H1 (cell line): ENCODE measurements around the gene RAB29. TPM values are rescaled to one million over a fixed set of nuclear protein-coding genes. Genes with fewer than 3 reads are reported as not detected.

ENCODE experiments used
- CTCF ChIA-PET: fragments of 300-600 bp; sonication (Branson Sonifier 250); formaldehyde crosslinking; loops from one replicate; lab custom pipeline; 2021; ENCODE audit not compliant: partially characterized antibody; lab: Charles Lee
- POLR2A ChIA-PET: fragments of 300-600 bp; sonication (Branson Sonifier 250); formaldehyde crosslinking; loops from one replicate; lab custom pipeline; 2021; ENCODE audit warnings: inconsistent platforms; ENCODE audit not compliant: partially characterized antibody; lab: Charles Lee
- DNase-seq, 2 experiments: peaks; one replicate each; pipeline versions ENCODE4 v3.0.0 to v3.0.0-alpha.2; 2010 to 2022; ENCODE audit warnings: low spot score in 2 of 2, low read depth in 1 of 2, mixed read lengths in 1 of 2
- FAIRE-seq: peaks from 2 replicates; lab custom pipeline; 2011; peaks lifted over from hg19 to GRCh38; lab: Jason Lieb, UNC
- H2AFZ ChIP-seq: 2 replicates; pipeline ENCODE4 v1.8.1; 2012; ENCODE audit warnings: low read length, inconsistent platforms
- H2AK5ac ChIP-seq: 2 replicates; pipeline ENCODE4 v1.6.1; 2013; ENCODE audit warnings: low read depth, low read length
- H2BK120ac ChIP-seq: replicated peaks from 2 replicates; pipeline ENCODE3; 2013; ENCODE audit warnings: low read depth, low read length, inconsistent platforms
- H2BK12ac ChIP-seq: 2 replicates; pipeline ENCODE4 v1.6.1; 2013; ENCODE audit warnings: low read depth, low read length
- H2BK15ac ChIP-seq: 2 replicates; pipeline ENCODE4 v1.6.1; 2013; ENCODE audit warnings: low read length
- H2BK20ac ChIP-seq: 2 replicates; pipeline ENCODE4 v1.6.1; 2013; ENCODE audit warnings: low read length
- H2BK5ac ChIP-seq: 2 replicates; pipeline ENCODE4 v1.6.1; 2013; ENCODE audit warnings: low read depth, low read length
- H3K14ac ChIP-seq: 2 replicates; pipeline ENCODE4 v1.6.1; 2013; ENCODE audit warnings: inconsistent platforms; ENCODE audit not compliant: insufficient read length
- H3K18ac ChIP-seq: 2 replicates; pipeline ENCODE4 v1.6.1; 2013; ENCODE audit warnings: low read length; ENCODE audit errors: extremely low read depth
- H3K23ac ChIP-seq: 2 replicates; pipeline ENCODE4 v1.6.1; 2013; ENCODE audit warnings: inconsistent platforms; ENCODE audit not compliant: insufficient read length
- H3K23me2 ChIP-seq: 2 replicates; pipeline ENCODE4 v1.6.1; 2013; ENCODE audit warnings: low read depth, low read length
- H3K27ac ChIP-seq: 2 replicates; pipeline ENCODE4 v1.6.1; 2011; ENCODE audit warnings: low read depth, low read length, inconsistent platforms
- H3K27me3 ChIP-seq, 4 experiments: replicated peaks in 1 of 4; 1 replicate in 1 of 4; 2 replicates in 3 of 4; pipeline versions ENCODE4 v1.6.1 to v1.8.1; 2011 to 2013; ENCODE audit warnings: low read length in 3 of 4, mild to moderate bottlenecking in 3 of 4, inconsistent platforms in 2 of 4, mixed read lengths in 2 of 4, moderate library complexity in 1 of 4; ENCODE audit not compliant: control insufficient read depth in 3 of 4, insufficient read depth in 3 of 4; ENCODE audit errors: extremely low read depth in 1 of 4
- H3K36me3 ChIP-seq, 4 experiments: 2 replicates each; pipeline versions ENCODE4 v1.6.1 to v1.8.1; 2011 to 2013; ENCODE audit warnings: mild to moderate bottlenecking in 4 of 4, low read length in 3 of 4, moderate library complexity in 2 of 4, control low read depth in 1 of 4, inconsistent platforms in 1 of 4; ENCODE audit not compliant: insufficient read depth in 4 of 4, control insufficient read depth in 2 of 4
- H3K4ac ChIP-seq: replicated peaks from 2 replicates; pipeline ENCODE3; 2013; ENCODE audit warnings: low read length, low read depth, mixed read lengths, inconsistent platforms; ENCODE audit not compliant: insufficient read length
- H3K4me1 ChIP-seq, 4 experiments: replicated peaks in 1 of 4; 1 replicate in 1 of 4; 2 replicates in 3 of 4; pipeline versions ENCODE4 v1.6.1 to v1.8.1; 2011 to 2013; ENCODE audit warnings: low read length in 3 of 4, inconsistent platforms in 2 of 4, mixed read lengths in 1 of 4; ENCODE audit not compliant: insufficient read depth in 4 of 4, control insufficient read depth in 3 of 4
- H3K4me2 ChIP-seq, 2 experiments: 2 replicates each; pipeline versions ENCODE4 v1.6.1 to v1.8.1; 2011 to 2013; ENCODE audit warnings: low read depth in 2 of 2, low read length in 2 of 2, control low read depth in 1 of 2, inconsistent platforms in 1 of 2, mild to moderate bottlenecking in 1 of 2; ENCODE audit not compliant: insufficient read depth in 1 of 2
- H3K4me3 ChIP-seq, 4 experiments: fragments of 200-600, 300-600 bp in 1 of 4; sonication (generic), shearing (Covaris generic), sonication (Bioruptor Twin) in 1 of 4; 2 replicates each; pipeline versions ENCODE4 v1.5.1 to v1.8.1; 2011 to 2016; ENCODE audit warnings: low read length in 4 of 4, low read depth in 3 of 4, control low read depth in 2 of 4, inconsistent platforms in 2 of 4, mild to moderate bottlenecking in 2 of 4, mixed read lengths in 1 of 4, moderate library complexity in 1 of 4; ENCODE audit not compliant: insufficient read depth in 2 of 4; ENCODE audit errors: extremely low read depth in 1 of 4
- H3K56ac ChIP-seq: replicated peaks from 2 replicates; pipeline ENCODE3; 2013; ENCODE audit warnings: low read depth, mild to moderate bottlenecking, mixed read lengths, low read length, inconsistent platforms; ENCODE audit not compliant: insufficient read length
- H3K79me1 ChIP-seq: 2 replicates; pipeline ENCODE4 v1.6.1; 2013; ENCODE audit warnings: low read depth, low read length, control low read depth
- H3K79me2 ChIP-seq, 2 experiments: 2 replicates each; pipeline versions ENCODE4 v1.6.1 to v1.8.1; 2012 to 2013; ENCODE audit warnings: low read length in 2 of 2, mild to moderate bottlenecking in 2 of 2, inconsistent platforms in 1 of 2; ENCODE audit not compliant: insufficient read depth in 2 of 2, control insufficient read depth in 1 of 2
- H3K9ac ChIP-seq, 4 experiments: replicated peaks in 1 of 4; 1 replicate in 1 of 4; 2 replicates in 3 of 4; pipeline versions ENCODE4 v1.6.1 to v1.8.1; 2011 to 2013; ENCODE audit warnings: low read depth in 3 of 4, low read length in 3 of 4, control low read depth in 2 of 4, mild to moderate bottlenecking in 2 of 4, moderate library complexity in 2 of 4, inconsistent platforms in 1 of 4; ENCODE audit errors: extremely low read depth in 1 of 4
- H3K9me3 ChIP-seq, 2 experiments: 2 replicates each; pipeline versions ENCODE4 v1.6.1 to v1.8.1; 2012 to 2013; ENCODE audit warnings: mild to moderate bottlenecking in 2 of 2, moderate library complexity in 2 of 2, control low read depth in 1 of 2, inconsistent platforms in 1 of 2, low read depth in 1 of 2, low read length in 1 of 2, mixed read lengths in 1 of 2; ENCODE audit not compliant: insufficient read depth in 2 of 2
- H4K20me1 ChIP-seq, 2 experiments: replicated peaks in 1 of 2; 2 replicates each; pipeline versions ENCODE3 to v1.8.1; 2011 to 2013; ENCODE audit warnings: inconsistent platforms in 2 of 2, low read length in 2 of 2, mild to moderate bottlenecking in 1 of 2; ENCODE audit not compliant: insufficient read depth in 2 of 2, control insufficient read depth in 1 of 2
- H4K5ac ChIP-seq: 2 replicates; pipeline ENCODE4 v1.6.1; 2013; ENCODE audit warnings: low read length, low read depth, mixed read lengths, inconsistent platforms; ENCODE audit not compliant: insufficient read length
- H4K8ac ChIP-seq: 2 replicates; pipeline ENCODE4 v1.8.0; 2013; ENCODE audit warnings: mild to moderate bottlenecking, moderate library complexity, low read length, inconsistent platforms; ENCODE audit not compliant: insufficient read depth; ENCODE audit errors: extremely low read depth
- H4K91ac ChIP-seq: replicated peaks from 2 replicates; pipeline ENCODE3; 2013; ENCODE audit warnings: low read length, mixed read lengths, inconsistent platforms; ENCODE audit not compliant: insufficient read length
- RNF2 ChIP-seq: fragments of 200-900, 300-1000 bp; sonication (generic); IDR thresholded peaks from 2 replicates; pipeline ENCODE4 v1.7.1; 2016; ENCODE audit warnings: borderline replicate concordance, low read depth, mild to moderate bottlenecking, antibody characterized with exemption, low read length; ENCODE audit not compliant: poor library complexity, severe bottlenecking; ENCODE audit errors: missing control alignments
- WGBS, 2 experiments: shearing (Covaris generic) in 1 of 2; methylation state at CpG; one replicate each; pipeline versions ENCODE4 v1.1.6 to v1.1.7; 2013 to 2015; ENCODE audit warnings: low lambda C conversion rate in 2 of 2, mixed read lengths in 2 of 2, inconsistent platforms in 1 of 2, low coverage in 1 of 2, missing lambda C conversion rate in 1 of 2; ENCODE audit not compliant: insufficient replicate concordance in 2 of 2, insufficient coverage in 1 of 2, insufficient read length in 1 of 2; ENCODE audit errors: extremely low coverage in 1 of 2, missing lambda C conversion rate in 1 of 2; 5-methylcytosine and 5-hydroxymethylcytosine counted together
- polyA plus RNA-seq, 7 experiments: library from polyadenylated mRNA; depleted of rRNA in 3 of 7; stranded (reverse) in 5 of 7; unstranded in 2 of 7; fragments of >200 nt in 5 of 7; fragments of 200-250 nt in 2 of 7; gene quantifications; 1 replicate in 5 of 7; 2 replicates in 1 of 7; 4 replicates in 1 of 7; pipeline versions ENCODE4 v1.2.1 to v1.2.3, GENCODE V29; 2011 to 2013; ENCODE audit warnings: missing spikeins in 2 of 7, mixed read lengths in 2 of 7
- small RNA-seq: library from polyadenylated mRNA; stranded (forward); fragments of <200 nt; extraction: miRNeasy Mini kit (QIAGEN cat#:217004); gene quantifications from one replicate; pipeline ENCODE3, GENCODE V24; 2013; ENCODE audit not compliant: insufficient read depth
- total RNA-seq: library from RNA; stranded (reverse); fragmentation: NEBNext Ultra II Directional; extraction: Animal tissue kit (Norgen Biotek cat#: 25700); gene quantifications from 2 replicates; pipeline ENCODE4 v1.2.1, GENCODE V29; 2021

RAB29 gene
- total and polyA plus RNA-seq, 2 of the 8 experiments (the other 6 are each of a cell fraction or from before 2014, with no cell fraction given) = 10.1 to 17.3 TPM

GRCh38 chr1:205719015-205719414, 56.3 kb downstream of the RAB29 start:
- Histone ChIP-seq H3K4me2 (no peak overlapping the region), H4K8ac (no peak overlapping the region), H3K18ac (no peak overlapping the region), H2BK12ac (no peak overlapping the region), H3K23me2 (no peaks in the 10 kb centered on the region), H2BK15ac (no peak overlapping the region), H2AK5ac (no peak overlapping the region), H3K9me3 (no peaks in the 10 kb centered on the region), H3K23ac (no peak overlapping the region), H3K27me3 (no peaks in the 10 kb centered on the region), H4K91ac (no peak overlapping the region), H4K20me1 (peaks cover 2 to 5% of the 10 kb centered on the region in 2 experiments), H3K36me3 (peaks cover 19 to 84% (median 62%) of the 10 kb centered on the region in 4 experiments), H4K5ac (no peak overlapping the region), H3K79me1 (no peaks in the 10 kb centered on the region; the same call in 1 of the 2 replicates), H3K4me3 (no peak overlapping the region), H3K14ac (no peak overlapping the region), H3K4me1 (peaks cover 0 to 2% (median 0%) of the 10 kb centered on the region in 4 experiments; a peak in 2 of 7 replicates), H3K79me2 (no peaks in the 10 kb centered on the region), H2BK20ac (no peak overlapping the region), H2BK5ac (no peak overlapping the region), H3K4ac (no peak overlapping the region), H3K56ac (no peak overlapping the region), H2AFZ (no peak overlapping the region), H3K9ac (no peak overlapping the region), H3K27ac (no peak overlapping the region), H2BK120ac (no peak overlapping the region)
- FAIRE-seq (no peak), DNase-seq (no peak)
- 91% methylated on average over 3 of the region's 3 CpGs; no CpG with 5 or more reads in 1 of the 2 experiments for WGBS, 2 experiments
- ChIA-PET POLR2A (no interaction called here), CTCF (interaction anchor here (1.1 to 1.5 kb wide), 4 partner anchors 10 to 230 kb away, joined by 3 to 6 read pairs (median 3); no protein-coding TSS in a partner anchor)
- TF ChIP-seq RNF2 = no peak

Small RNA genes within 50 kb of the gene (small RNA-seq; reads per million reads assigned to genes)
- gene RF00139 = not detected

Other genes starting within 250 kb of the RAB29 start
- 23.3 and 26.3 TPM in 2 replicates for gene ELK4, start 143.5 kb downstream of the RAB29 start, total RNA-seq
- gene ELK4, start 143.5 kb downstream of the RAB29 start, polyA plus RNA-seq (2011; rRNA removed) = 2.5 and 2.9 TPM in 2 replicates
- 12.5 and 13.0 TPM in 2 replicates for gene SLC45A3, start 95.0 kb downstream of the RAB29 start, total RNA-seq
- gene SLC45A3, start 95.0 kb downstream of the RAB29 start, polyA plus RNA-seq (2011; rRNA removed) = 14.3 and 19.7 TPM in 2 replicates
- 461 and 492 TPM in 2 replicates for gene NUCKS1, start 25.3 kb downstream of the RAB29 start, total RNA-seq
- 76.7 and 126 TPM in 2 replicates for gene NUCKS1, start 25.3 kb downstream of the RAB29 start, polyA plus RNA-seq (2011; rRNA removed)
- gene SLC41A1, start 37.7 kb upstream of the RAB29 start, total RNA-seq = 42.3 and 43.2 TPM in 2 replicates
- 34.1 and 41.2 TPM in 2 replicates for gene SLC41A1, start 37.7 kb upstream of the RAB29 start, polyA plus RNA-seq (2011; rRNA removed)
- gene PM20D1, start 74.7 kb upstream of the RAB29 start, total RNA-seq = not detected in 2 replicates
- 0.05 TPM in 1 of 2 replicates, not detected in the other for gene PM20D1, start 74.7 kb upstream of the RAB29 start, polyA plus RNA-seq (2011; rRNA removed)
- not detected in 2 replicates for gene SLC26A9, start 168.0 kb upstream of the RAB29 start, total RNA-seq
- gene SLC26A9, start 168.0 kb upstream of the RAB29 start, polyA plus RNA-seq (2011; rRNA removed) = 0.03 TPM in 1 of 2 replicates, not detected in the other
- gene RAB7B, start 227.9 kb upstream of the RAB29 start, total RNA-seq = not detected in 2 replicates
- gene RAB7B, start 227.9 kb upstream of the RAB29 start, polyA plus RNA-seq (2011; rRNA removed) = 0.05 and 0.06 TPM in 2 replicates
- gene CTSE, start 248.4 kb upstream of the RAB29 start, total RNA-seq = not detected in 2 replicates
- gene CTSE, start 248.4 kb upstream of the RAB29 start, polyA plus RNA-seq (2011; rRNA removed) = 0.03 TPM in 1 of 2 replicates, not detected in the other